PC-3 (cell line): ENCODE data around the gene PLD1. TPM values are rescaled to one million over a fixed set of nuclear protein-coding genes. Genes with fewer than 3 reads are reported as not detected.

ENCODE experiments used
- ATAC-seq: fragments of 200-7000 bp; cut with Tn5 transposase; 2 replicates; pipeline ENCODE4 v1.9.1; 2020; ENCODE audit warnings: mild to moderate bottlenecking, moderate library complexity
- BruUV-seq: library from RNA; stranded (reverse); fragments of 400-500 nt; replicated peaks from 2 replicates; lab custom pipeline; 2021; lab: Mats Ljungman, UMichigan
- CTCF ChIA-PET: fragments of 300-600 bp; sonication (Branson Sonifier 250); formaldehyde crosslinking; loops from one replicate; lab custom pipeline; 2022; ENCODE audit warnings: antibody characterized with exemption; lab: Charles Lee
- POLR2A ChIA-PET: fragments of 300-600 bp; sonication (Branson Sonifier 250); formaldehyde crosslinking; loops from one replicate; lab custom pipeline; 2022; ENCODE audit warnings: antibody characterized with exemption; ENCODE audit not compliant: unreplicated experiment; lab: Charles Lee
- DNase-seq: peaks from one replicate; pipeline ENCODE4 v3.0.0-alpha.2; 2015
- H2AFZ ChIP-seq: fragments of 300-600 bp; sonication (generic); 2 replicates; pipeline ENCODE4 v1.6.0; 2016; ENCODE audit warnings: antibody characterized with exemption, low read length
- H3F3A ChIP-seq: fragments of 300-600 bp; sonication (generic); one replicate; pipeline ENCODE4 v1.6.0; 2017; ENCODE audit warnings: antibody characterized with exemption, low read length, control low read depth, mild to moderate bottlenecking; ENCODE audit not compliant: unreplicated experiment
- H3K27ac ChIP-seq: fragments of 300-600 bp; sonication (generic); 2 replicates; pipeline ENCODE4 v1.5.1; 2016; ENCODE audit warnings: mild to moderate bottlenecking, low read length
- H3K27me3 ChIP-seq: fragments of 300-600 bp; sonication (generic); 2 replicates; pipeline ENCODE4 v1.6.1; 2016; ENCODE audit warnings: low read length, mixed read lengths
- H3K36me3 ChIP-seq: fragments of 300-600 bp; sonication (generic); 2 replicates; pipeline ENCODE4 v1.6.1; 2016; ENCODE audit warnings: low read depth, mixed run types, low read length, mixed read lengths
- H3K4me1 ChIP-seq: fragments of 300-600 bp; sonication (generic); 2 replicates; pipeline ENCODE4 v1.5.1; 2016; ENCODE audit warnings: low read length; ENCODE audit not compliant: insufficient read depth
- H3K4me2 ChIP-seq: fragments of 300-600 bp; sonication (generic); 2 replicates; pipeline ENCODE4 v1.6.0; 2016; ENCODE audit warnings: low read length
- H3K4me3 ChIP-seq: fragments of 300-600 bp; sonication (generic); 2 replicates; pipeline ENCODE4 v1.5.1; 2016; ENCODE audit warnings: mild to moderate bottlenecking, low read length, mixed read lengths
- H3K79me2 ChIP-seq: fragments of 300-600 bp; sonication (generic); 2 replicates; pipeline ENCODE4 v1.6.1; 2017; ENCODE audit warnings: low read length, mixed read lengths
- H3K9ac ChIP-seq: fragments of 300-600 bp; sonication (generic); 2 replicates; pipeline ENCODE4 v1.6.0; 2016; ENCODE audit warnings: mild to moderate bottlenecking, low read length
- H3K9me2 ChIP-seq: fragments of 300-600 bp; sonication (generic); replicated peaks from 2 replicates; pipeline ENCODE4 v1.6.1; 2016; ENCODE audit warnings: mixed run types, low read length, mixed read lengths
- H3K9me3 ChIP-seq: fragments of 300-600 bp; sonication (generic); 2 replicates; pipeline ENCODE4 v1.6.1; 2016; ENCODE audit warnings: low read length, mixed read lengths
- H4K20me1 ChIP-seq: fragments of 300-600 bp; sonication (generic); 2 replicates; pipeline ENCODE4 v1.6.1; 2016; ENCODE audit warnings: low read length, mixed read lengths
- EZH2 ChIP-seq: fragments of 300-600 bp; sonication (generic); IDR thresholded peaks from one replicate; pipeline ENCODE4 v1.6.1; 2017; ENCODE audit warnings: antibody characterized with exemption, mild to moderate bottlenecking, low read length; ENCODE audit not compliant: unreplicated experiment
- EZH2phosphoT487 ChIP-seq: fragments of 300-600 bp; sonication (generic); IDR thresholded peaks from 2 replicates; pipeline ENCODE4 v1.6.1; 2018; ENCODE audit warnings: mild to moderate bottlenecking, antibody characterized with exemption, low read length, borderline replicate concordance
- intact Hi-C: fragments of 100-400 bp; cut with micrococcal nuclease; formaldehyde crosslinking; loops from 2 replicates; pipeline ENCODE4 v1.9.0; 2023
- total RNA-seq: library from RNA; depleted of rRNA; stranded (reverse); fragments of >200 nt; gene quantifications from 2 replicates; pipeline ENCODE4 v1.2.3, GENCODE V29; 2014
- TF ChIP-seq, protein P1 (sequence below): fragments of 300-600 bp; sonication (generic); conservative IDR thresholded peaks from 2 replicates; pipeline ENCODE4 v1.5.1; 2017; ENCODE audit warnings: antibody characterized with exemption, low read depth, mild to moderate bottlenecking, low read length

Gene PLD1
- total RNA-seq, 1 experiment from 2014 or later = 7.3 TPM

DNA sequence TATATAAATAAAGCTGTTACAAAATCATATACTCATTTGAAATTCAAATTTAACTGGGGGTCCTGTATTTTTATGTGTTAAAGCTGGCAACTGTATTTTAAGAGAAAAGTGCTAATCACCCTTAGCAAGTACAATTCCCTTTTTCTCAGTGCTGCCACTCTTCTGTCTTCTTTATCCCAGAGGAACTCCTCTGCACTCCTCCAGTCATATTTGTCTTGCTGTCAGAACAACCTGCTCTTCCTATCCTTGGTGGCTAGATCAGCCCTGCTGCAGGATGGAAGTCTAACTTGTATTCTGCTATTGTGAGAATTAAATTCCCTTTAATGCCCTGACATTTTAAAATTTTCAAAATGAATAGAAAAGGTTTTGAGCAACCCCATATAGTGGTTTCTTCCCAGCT, 226.2 kb downstream of the PLD1 start:
- BruUV-seq = no TSS peak
- H2AFZ ChIP-seq = no peak overlapping the region
- H3K9me3 ChIP-seq = no peaks in the 10 kb centered on the region
- no peaks in the 10 kb centered on the region for H4K20me1 ChIP-seq
- no peaks in the 10 kb centered on the region for H3K36me3 ChIP-seq
- no peaks in the 10 kb centered on the region for H3F3A ChIP-seq
- no peaks in the 10 kb centered on the region for H3K27me3 ChIP-seq
- no peak overlapping the region for H3K9ac ChIP-seq
- H3K9me2 ChIP-seq = no peaks in the 10 kb centered on the region
- H3K4me2 ChIP-seq = no peak overlapping the region
- H3K27ac ChIP-seq = no peak overlapping the region
- ChIA-PET POLR2A (no interaction called here), CTCF (no interaction called here)
- intact Hi-C loops = no loop called here
- no peak overlapping the region for H3K4me3 ChIP-seq
- ATAC-seq (no peak), DNase-seq (no peak)
- H3K4me1 ChIP-seq = peaks cover 14% of the 10 kb centered on the region; the same call in 1 of the 2 replicates
- no peaks in the 10 kb centered on the region for H3K79me2 ChIP-seq
- TF ChIP-seq, protein P1, sequence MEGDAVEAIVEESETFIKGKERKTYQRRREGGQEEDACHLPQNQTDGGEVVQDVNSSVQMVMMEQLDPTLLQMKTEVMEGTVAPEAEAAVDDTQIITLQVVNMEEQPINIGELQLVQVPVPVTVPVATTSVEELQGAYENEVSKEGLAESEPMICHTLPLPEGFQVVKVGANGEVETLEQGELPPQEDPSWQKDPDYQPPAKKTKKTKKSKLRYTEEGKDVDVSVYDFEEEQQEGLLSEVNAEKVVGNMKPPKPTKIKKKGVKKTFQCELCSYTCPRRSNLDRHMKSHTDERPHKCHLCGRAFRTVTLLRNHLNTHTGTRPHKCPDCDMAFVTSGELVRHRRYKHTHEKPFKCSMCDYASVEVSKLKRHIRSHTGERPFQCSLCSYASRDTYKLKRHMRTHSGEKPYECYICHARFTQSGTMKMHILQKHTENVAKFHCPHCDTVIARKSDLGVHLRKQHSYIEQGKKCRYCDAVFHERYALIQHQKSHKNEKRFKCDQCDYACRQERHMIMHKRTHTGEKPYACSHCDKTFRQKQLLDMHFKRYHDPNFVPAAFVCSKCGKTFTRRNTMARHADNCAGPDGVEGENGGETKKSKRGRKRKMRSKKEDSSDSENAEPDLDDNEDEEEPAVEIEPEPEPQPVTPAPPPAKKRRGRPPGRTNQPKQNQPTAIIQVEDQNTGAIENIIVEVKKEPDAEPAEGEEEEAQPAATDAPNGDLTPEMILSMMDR = no peak
- TF ChIP-seq EZH2phosphoT487 (no peak), EZH2 (no peak)

DNA sequence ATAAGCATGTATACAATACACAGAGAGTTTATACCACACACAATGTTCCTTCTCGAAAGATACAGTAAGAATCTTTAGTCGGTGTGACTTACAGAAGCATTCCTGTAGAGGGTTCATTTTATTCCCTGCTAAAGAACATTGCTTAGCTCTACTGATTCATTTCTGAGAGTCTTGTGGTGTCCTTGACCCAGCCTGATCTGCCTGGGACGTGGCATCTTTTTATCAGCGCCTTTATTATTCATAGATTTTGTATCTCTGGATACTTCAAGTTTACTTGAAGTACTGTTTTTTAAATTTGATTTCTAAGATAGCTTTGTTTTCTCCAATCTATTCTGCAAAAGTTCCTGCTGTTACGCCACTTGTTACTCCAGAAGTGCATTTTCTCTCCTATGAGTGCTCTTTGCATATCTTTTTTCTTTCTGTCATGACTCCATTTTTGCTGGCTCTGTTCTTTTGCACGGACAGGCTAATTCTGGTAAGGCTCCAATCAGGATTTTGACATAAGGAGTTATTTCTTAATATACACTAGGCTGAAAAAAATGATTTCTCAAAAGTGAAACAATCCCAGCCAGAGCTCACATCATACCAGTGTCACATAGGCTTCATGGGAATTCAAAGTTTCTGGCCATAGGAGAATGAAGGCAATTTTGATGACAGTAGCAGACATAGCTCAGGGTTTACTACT, 235.6 kb downstream of the PLD1 start:
- H3K4me1 ChIP-seq = no peaks in the 10 kb centered on the region
- intact Hi-C loops = no loop called here

More for the DNA sequence above, 235.6 kb downstream of the PLD1 start:
- TF ChIP-seq EZH2 = no peak
- TF ChIP-seq, protein P1 = no peak
- TF ChIP-seq EZH2phosphoT487 = no peak
- Histone ChIP-seq H4K20me1 (no peaks in the 10 kb centered on the region), H3K9me2 (no peaks in the 10 kb centered on the region), H2AFZ (no peak overlapping the region), H3K9me3 (no peaks in the 10 kb centered on the region), H3F3A (no peaks in the 10 kb centered on the region), H3K36me3 (no peaks in the 10 kb centered on the region), H3K27me3 (no peaks in the 10 kb centered on the region), H3K9ac (no peak overlapping the region), H3K79me2 (no peaks in the 10 kb centered on the region), H3K27ac (no peak overlapping the region), H3K4me2 (no peak overlapping the region), H3K4me3 (no peak overlapping the region)
- no peak for DNase-seq
- POLR2A ChIA-PET = interaction anchor here (0.7 kb wide), 1 partner anchor 510 kb away, joined by 5 read pairs; no protein-coding TSS in a partner anchor
- no peak for ATAC-seq
- no TSS peak for BruUV-seq
- CTCF ChIA-PET = no interaction called here
